ENCODE measurements around the gene CCDC157. TPM values are rescaled to one million over a fixed set of nuclear protein-coding genes. Genes with fewer than 3 reads are reported as not detected.

Gene CCDC157
- polyA plus RNA-seq, 3 donors: 0.50 to 3.7 (median 0.54) TPM

DNA sequence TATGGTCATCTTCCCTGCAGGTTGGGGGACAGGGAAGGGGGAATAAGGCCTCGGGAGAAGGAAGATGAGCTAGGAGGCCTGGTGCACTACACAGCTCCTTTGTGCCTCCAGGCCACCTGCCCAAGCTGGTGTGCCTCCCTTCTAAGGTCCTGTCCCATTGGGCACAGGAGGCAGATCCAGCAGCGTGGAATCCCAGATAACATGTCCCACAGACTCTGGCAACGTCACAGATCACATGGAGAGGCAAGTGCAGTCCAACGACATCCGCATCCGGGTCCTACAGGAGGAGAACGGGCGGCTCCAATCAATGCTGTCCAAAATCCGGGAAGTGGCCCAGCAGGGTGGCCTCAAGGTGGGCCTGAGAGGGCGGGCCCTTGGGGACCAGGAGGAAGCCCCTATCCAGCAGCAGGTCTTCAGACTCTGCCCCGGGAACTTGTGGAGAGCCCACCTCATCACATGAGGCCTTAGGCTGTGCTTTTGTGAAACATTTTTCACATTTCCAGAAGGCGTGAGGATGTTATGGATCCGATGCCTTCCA, 18.6 kb downstream of the CCDC157 start:
- no peaks in the 10 kb centered on the region for H3K79me2 ChIP-seq (ENCODE audit: insufficient read depth, low read length)
- H3K27ac Mint-ChIP-seq: no peak overlapping the region
- TF ChIP-seq, protein P1, sequence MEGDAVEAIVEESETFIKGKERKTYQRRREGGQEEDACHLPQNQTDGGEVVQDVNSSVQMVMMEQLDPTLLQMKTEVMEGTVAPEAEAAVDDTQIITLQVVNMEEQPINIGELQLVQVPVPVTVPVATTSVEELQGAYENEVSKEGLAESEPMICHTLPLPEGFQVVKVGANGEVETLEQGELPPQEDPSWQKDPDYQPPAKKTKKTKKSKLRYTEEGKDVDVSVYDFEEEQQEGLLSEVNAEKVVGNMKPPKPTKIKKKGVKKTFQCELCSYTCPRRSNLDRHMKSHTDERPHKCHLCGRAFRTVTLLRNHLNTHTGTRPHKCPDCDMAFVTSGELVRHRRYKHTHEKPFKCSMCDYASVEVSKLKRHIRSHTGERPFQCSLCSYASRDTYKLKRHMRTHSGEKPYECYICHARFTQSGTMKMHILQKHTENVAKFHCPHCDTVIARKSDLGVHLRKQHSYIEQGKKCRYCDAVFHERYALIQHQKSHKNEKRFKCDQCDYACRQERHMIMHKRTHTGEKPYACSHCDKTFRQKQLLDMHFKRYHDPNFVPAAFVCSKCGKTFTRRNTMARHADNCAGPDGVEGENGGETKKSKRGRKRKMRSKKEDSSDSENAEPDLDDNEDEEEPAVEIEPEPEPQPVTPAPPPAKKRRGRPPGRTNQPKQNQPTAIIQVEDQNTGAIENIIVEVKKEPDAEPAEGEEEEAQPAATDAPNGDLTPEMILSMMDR (IDR thresholded peaks at IDR 0.05): no peak
- H3K27me3 ChIP-seq (ENCODE audit: control insufficient read depth in 2 of 2, insufficient read depth in 2 of 2, low read length in 2 of 2): no peaks in the 10 kb centered on the region
- H3K27ac ChIP-seq (ENCODE audit: low read depth in 1 of 2, low read length in 2 of 2): no peak overlapping the region
- peaks cover 10 to 22% of the 10 kb centered on the region in 2 donors for H3K36me3 Mint-ChIP-seq
- no peaks in the 10 kb centered on the region for H4K20me1 ChIP-seq (ENCODE audit: insufficient read depth, low read length)
- intact Hi-C loops (cut with micrococcal nuclease): no loop called here
- no peak overlapping the region for H3K9ac ChIP-seq (ENCODE audit: insufficient read depth, low read length, poor library complexity, severe bottlenecking)
- no peaks in the 10 kb centered on the region for H3K9me3 Mint-ChIP-seq
- H3K27me3 Mint-ChIP-seq (ENCODE audit: low read depth in 3 of 3): no peaks in the 10 kb centered on the region
- no peak overlapping the region for H3K4me2 ChIP-seq (replicated peaks; ENCODE audit: extremely low read depth, low read length, poor library complexity, severe bottlenecking)
- H3K4me1 ChIP-seq (ENCODE audit: control insufficient read depth in 1 of 2, insufficient read depth in 2 of 2, low read length in 2 of 2): peaks cover 16 to 17% of the 10 kb centered on the region in 2 donors
- H3K4me3 ChIP-seq (replicated peaks in 1 of 3; ENCODE audit: low read depth in 2 of 3, low read length in 3 of 3): no peak overlapping the region
- no peak overlapping the region for H3K4me3 Mint-ChIP-seq
- no peak for DNase-seq
- 96% methylated on average over 11 of the region's 13 CpGs for WGBS (ENCODE audit: insufficient coverage)
- no peaks in the 10 kb centered on the region for H3K9me3 ChIP-seq (replicated peaks in 1 of 2; ENCODE audit: control insufficient read depth in 1 of 2, insufficient read depth in 1 of 2, low read length in 2 of 2)
- peaks cover 13% of the 10 kb centered on the region for H3K4me1 Mint-ChIP-seq
- H2AFZ ChIP-seq (ENCODE audit: insufficient read depth, low read depth, low read length, poor library complexity, severe bottlenecking): no peak overlapping the region
- H3K36me3 ChIP-seq (replicated peaks in 1 of 2; ENCODE audit: control insufficient read depth in 1 of 2, insufficient read depth in 2 of 2, low read length in 2 of 2): peaks cover 0 to 4% of the 10 kb centered on the region in 2 donors

DNA sequence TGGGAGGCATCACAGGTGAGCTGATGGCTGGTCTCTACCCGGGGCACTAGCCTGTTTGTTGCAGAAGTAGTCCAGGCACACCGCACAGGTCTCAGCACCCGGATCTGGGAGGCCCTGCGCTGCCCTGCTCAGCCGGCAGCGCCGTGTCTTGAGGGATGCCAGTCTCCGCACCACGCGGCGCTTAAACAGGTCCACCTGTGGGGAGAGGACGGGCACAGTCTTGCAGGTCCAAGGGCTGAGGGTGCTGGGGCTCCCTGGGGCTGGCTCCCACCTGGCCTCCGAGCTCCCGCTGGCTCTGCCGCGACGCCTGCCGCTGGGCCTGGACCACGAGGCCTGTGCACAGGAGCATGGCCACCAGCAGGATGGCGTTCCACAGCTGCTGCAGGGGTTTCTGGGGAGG, 23.2 kb downstream of the CCDC157 start:
- no peaks in the 10 kb centered on the region for H3K27me3 ChIP-seq (ENCODE audit: control insufficient read depth in 2 of 2, insufficient read depth in 2 of 2, low read length in 2 of 2)
- no peak overlapping the region for H2AFZ ChIP-seq (ENCODE audit: insufficient read depth, low read depth, low read length, poor library complexity, severe bottlenecking)
- no peak overlapping the region for H3K9ac ChIP-seq (ENCODE audit: insufficient read depth, low read length, poor library complexity, severe bottlenecking)
- Mint-ChIP-seq H3K4me3 (no peak overlapping the region), H3K27ac (no peak overlapping the region), H3K9me3 (no peaks in the 10 kb centered on the region), H3K27me3 (ENCODE audit: low read depth in 3 of 3) (peaks cover 0 to 1% (median 0%) of the 10 kb centered on the region in 3 donors), H3K36me3 (peaks cover 19 to 41% of the 10 kb centered on the region in 2 donors), H3K4me1 (peaks cover 2% of the 10 kb centered on the region)
- no peak overlapping the region for H3K4me3 ChIP-seq (replicated peaks in 1 of 3; ENCODE audit: low read depth in 2 of 3, low read length in 3 of 3)
- WGBS (ENCODE audit: insufficient coverage): 99% methylated on average over 18 of the region's 20 CpGs
- no peaks in the 10 kb centered on the region for H3K9me3 ChIP-seq (replicated peaks in 1 of 2; ENCODE audit: control insufficient read depth in 1 of 2, insufficient read depth in 1 of 2, low read length in 2 of 2)
- no peaks in the 10 kb centered on the region for H3K79me2 ChIP-seq (ENCODE audit: insufficient read depth, low read length)
- H3K27ac ChIP-seq (ENCODE audit: low read depth in 1 of 2, low read length in 2 of 2): no peak overlapping the region
- peaks cover 4 to 17% of the 10 kb centered on the region in 2 donors for H3K36me3 ChIP-seq (replicated peaks in 1 of 2; ENCODE audit: control insufficient read depth in 1 of 2, insufficient read depth in 2 of 2, low read length in 2 of 2)
- intact Hi-C loops (cut with micrococcal nuclease): no loop called here
- DNase-seq: no peak
- no peaks in the 10 kb centered on the region for H4K20me1 ChIP-seq (ENCODE audit: insufficient read depth, low read length)
- no peak overlapping the region for H3K4me2 ChIP-seq (replicated peaks; ENCODE audit: extremely low read depth, low read length, poor library complexity, severe bottlenecking)
- no peaks in the 10 kb centered on the region for H3K4me1 ChIP-seq (ENCODE audit: control insufficient read depth in 1 of 2, insufficient read depth in 2 of 2, low read length in 2 of 2)
- TF ChIP-seq, protein P1 (IDR thresholded peaks at IDR 0.05): no peak
